ENCODE data around the gene NHLRC3.

The NHLRC3 gene

DNA sequence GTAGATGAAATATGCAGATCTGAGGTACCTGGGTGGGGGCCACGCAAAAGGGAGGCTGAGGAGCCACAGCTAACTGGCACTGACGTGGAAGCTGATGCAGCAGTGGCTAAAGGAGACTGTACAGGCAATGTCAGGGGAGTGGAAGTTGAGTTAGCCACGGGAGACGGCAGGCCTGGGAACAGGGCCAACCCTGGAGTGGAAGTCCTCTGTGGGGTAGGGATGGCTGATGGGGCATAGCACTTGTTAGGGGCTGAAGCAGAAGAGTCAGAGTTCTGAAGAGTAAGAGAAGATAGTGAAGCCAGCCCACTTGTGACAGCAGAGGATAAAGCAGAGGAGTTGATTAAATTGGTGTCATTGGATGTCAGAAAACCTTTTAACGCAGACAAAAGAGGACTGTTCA is 24.8 kb upstream of the NHLRC3 start:
- no peaks in the 10 kb centered on the region for H3K27me3 Mint-ChIP-seq (ENCODE audit: low read depth, poor library complexity)
- H3K36me3 Mint-ChIP-seq (ENCODE audit: low read depth) = peaks cover 73% of the 10 kb centered on the region
- no peak overlapping the region for H3K4me3 Mint-ChIP-seq

DNA sequence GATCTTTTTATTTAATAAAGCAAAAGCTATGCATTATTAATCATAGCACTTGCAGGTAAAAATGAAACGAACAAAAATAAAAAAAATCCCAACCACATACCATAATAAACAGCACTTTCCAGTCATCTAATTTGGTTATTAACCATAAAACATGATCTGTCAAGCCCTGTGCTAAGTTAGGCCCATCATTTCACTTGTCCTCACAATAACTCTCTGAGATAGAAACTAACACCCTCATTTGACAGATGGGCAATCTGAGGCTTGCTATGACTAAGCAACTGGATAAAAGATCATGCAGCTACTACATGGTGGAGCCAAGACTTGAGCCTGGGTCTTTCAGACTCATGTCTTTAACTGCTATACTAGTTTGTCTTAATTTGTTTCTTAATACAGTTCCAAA is 22.2 kb upstream of the NHLRC3 start:
- H3K4me1 Mint-ChIP-seq = no peaks in the 10 kb centered on the region
- no peaks in the 10 kb centered on the region for H3K9me3 Mint-ChIP-seq
- DNase-seq = no peak
- H3K4me3 Mint-ChIP-seq = no peak overlapping the region
- H3K36me3 Mint-ChIP-seq (ENCODE audit: low read depth) = peaks cover 71% of the 10 kb centered on the region
- TF ChIP-seq, protein P1, sequence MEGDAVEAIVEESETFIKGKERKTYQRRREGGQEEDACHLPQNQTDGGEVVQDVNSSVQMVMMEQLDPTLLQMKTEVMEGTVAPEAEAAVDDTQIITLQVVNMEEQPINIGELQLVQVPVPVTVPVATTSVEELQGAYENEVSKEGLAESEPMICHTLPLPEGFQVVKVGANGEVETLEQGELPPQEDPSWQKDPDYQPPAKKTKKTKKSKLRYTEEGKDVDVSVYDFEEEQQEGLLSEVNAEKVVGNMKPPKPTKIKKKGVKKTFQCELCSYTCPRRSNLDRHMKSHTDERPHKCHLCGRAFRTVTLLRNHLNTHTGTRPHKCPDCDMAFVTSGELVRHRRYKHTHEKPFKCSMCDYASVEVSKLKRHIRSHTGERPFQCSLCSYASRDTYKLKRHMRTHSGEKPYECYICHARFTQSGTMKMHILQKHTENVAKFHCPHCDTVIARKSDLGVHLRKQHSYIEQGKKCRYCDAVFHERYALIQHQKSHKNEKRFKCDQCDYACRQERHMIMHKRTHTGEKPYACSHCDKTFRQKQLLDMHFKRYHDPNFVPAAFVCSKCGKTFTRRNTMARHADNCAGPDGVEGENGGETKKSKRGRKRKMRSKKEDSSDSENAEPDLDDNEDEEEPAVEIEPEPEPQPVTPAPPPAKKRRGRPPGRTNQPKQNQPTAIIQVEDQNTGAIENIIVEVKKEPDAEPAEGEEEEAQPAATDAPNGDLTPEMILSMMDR (IDR thresholded peaks at IDR 0.05) = no peak
- H3K27me3 Mint-ChIP-seq (ENCODE audit: low read depth, poor library complexity) = no peaks in the 10 kb centered on the region
- H3K27ac Mint-ChIP-seq = no peak overlapping the region

More for the DNA sequence above, 24.8 kb upstream of the NHLRC3 start:
- H3K4me1 Mint-ChIP-seq = no peaks in the 10 kb centered on the region
- H3K27ac Mint-ChIP-seq = peak overlapping the region; percentile 9
- no peak for DNase-seq
- TF ChIP-seq, protein P1 (IDR thresholded peaks at IDR 0.05) = no peak
- no peaks in the 10 kb centered on the region for H3K9me3 Mint-ChIP-seq

GRCh38 chr13:39016787-39017186 is 21.5 kb upstream of the NHLRC3 start:
- Mint-ChIP-seq H3K4me1 (no peaks in the 10 kb centered on the region), H3K9me3 (no peaks in the 10 kb centered on the region), H3K36me3 (ENCODE audit: low read depth) (peaks cover 71% of the 10 kb centered on the region), H3K27ac (no peak overlapping the region), H3K4me3 (no peak overlapping the region), H3K27me3 (ENCODE audit: low read depth, poor library complexity) (no peaks in the 10 kb centered on the region)
- DNase-seq = peak; percentile 5
- TF ChIP-seq, protein P1 (IDR thresholded peaks at IDR 0.05) = peak; percentile 54

DNA sequence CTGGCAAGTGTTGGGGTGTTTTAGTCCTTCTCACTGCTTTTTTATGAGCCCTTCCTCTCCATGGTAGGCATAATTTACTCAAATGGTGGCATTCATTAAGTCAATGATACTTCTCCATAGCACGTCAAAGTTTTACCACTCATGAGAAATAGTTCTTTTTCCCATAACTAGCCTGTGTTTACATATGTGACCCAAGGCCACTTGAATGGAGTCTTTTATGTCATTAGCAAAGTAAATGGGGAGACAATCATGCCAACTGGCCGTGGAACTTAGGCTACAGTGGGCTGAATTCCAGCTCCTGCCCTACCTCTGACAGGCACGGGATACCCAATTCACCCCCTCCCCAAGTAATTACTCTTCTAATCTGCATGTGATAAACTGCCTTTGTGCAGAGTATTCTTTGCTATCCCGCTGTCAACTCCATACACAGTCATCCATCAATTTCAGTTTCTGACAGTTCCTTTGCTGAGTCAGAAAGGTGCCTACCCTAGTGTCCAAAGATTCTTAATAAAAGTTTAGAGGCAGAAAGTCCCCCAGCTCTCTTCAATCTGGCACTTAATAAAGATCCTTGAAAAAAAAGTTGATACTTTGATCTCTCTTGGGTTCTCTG is 17.3 kb upstream of the NHLRC3 start:
- TF ChIP-seq, protein P1 (IDR thresholded peaks at IDR 0.05) = no peak
- no peaks in the 10 kb centered on the region for H3K9me3 Mint-ChIP-seq
- H3K4me3 Mint-ChIP-seq = no peak overlapping the region

GRCh38 chr13:39023316-39023715 is 14.9 kb upstream of the NHLRC3 start:
- no peaks in the 10 kb centered on the region for H3K9me3 Mint-ChIP-seq

More for the DNA sequence above, 17.3 kb upstream of the NHLRC3 start:
- no peaks in the 10 kb centered on the region for H3K27me3 Mint-ChIP-seq (ENCODE audit: low read depth, poor library complexity)
- no peak overlapping the region for H3K27ac Mint-ChIP-seq
- H3K4me1 Mint-ChIP-seq = no peaks in the 10 kb centered on the region
- H3K36me3 Mint-ChIP-seq (ENCODE audit: low read depth) = peaks cover 64% of the 10 kb centered on the region
- DNase-seq = no peak

More at GRCh38 chr13:39023316-39023715, 14.9 kb upstream of the NHLRC3 start:
- DNase-seq = no peak
- Mint-ChIP-seq H3K4me1 (no peaks in the 10 kb centered on the region), H3K27me3 (ENCODE audit: low read depth, poor library complexity) (no peaks in the 10 kb centered on the region), H3K4me3 (no peak overlapping the region), H3K27ac (no peak overlapping the region), H3K36me3 (ENCODE audit: low read depth) (peaks cover 65% of the 10 kb centered on the region)
- TF ChIP-seq, protein P1 (IDR thresholded peaks at IDR 0.05) = no peak
